H1 (cell line): Measurements from ENCODE around the gene MYH7. TPM values are rescaled to one million over a fixed set of nuclear protein-coding genes. Genes with fewer than 3 reads are reported as not detected.

Experiments
- CTCF ChIA-PET: fragments of 300-600 bp; sonication (Branson Sonifier 250); formaldehyde crosslinking; loops from one replicate; lab custom pipeline; 2021; ENCODE audit not compliant: partially characterized antibody; lab: Charles Lee
- POLR2A ChIA-PET: fragments of 300-600 bp; sonication (Branson Sonifier 250); formaldehyde crosslinking; loops from one replicate; lab custom pipeline; 2021; ENCODE audit warnings: inconsistent platforms; ENCODE audit not compliant: partially characterized antibody; lab: Charles Lee
- DNase-seq, 2 experiments: peaks; one replicate each; pipeline versions ENCODE4 v3.0.0 to v3.0.0-alpha.2; 2010 to 2022; ENCODE audit warnings: low spot score in 2 of 2, low read depth in 1 of 2, mixed read lengths in 1 of 2
- FAIRE-seq: peaks from 2 replicates; lab custom pipeline; 2011; peaks lifted over from hg19 to GRCh38; lab: Jason Lieb, UNC
- H2AFZ ChIP-seq: 2 replicates; pipeline ENCODE4 v1.8.1; 2012; ENCODE audit warnings: low read length, inconsistent platforms
- H2AK5ac ChIP-seq: 2 replicates; pipeline ENCODE4 v1.6.1; 2013; ENCODE audit warnings: low read depth, low read length
- H2BK120ac ChIP-seq: replicated peaks from 2 replicates; pipeline ENCODE3; 2013; ENCODE audit warnings: low read depth, low read length, inconsistent platforms
- H2BK12ac ChIP-seq: 2 replicates; pipeline ENCODE4 v1.6.1; 2013; ENCODE audit warnings: low read depth, low read length
- H2BK15ac ChIP-seq: 2 replicates; pipeline ENCODE4 v1.6.1; 2013; ENCODE audit warnings: low read length
- H2BK20ac ChIP-seq: 2 replicates; pipeline ENCODE4 v1.6.1; 2013; ENCODE audit warnings: low read length
- H2BK5ac ChIP-seq: 2 replicates; pipeline ENCODE4 v1.6.1; 2013; ENCODE audit warnings: low read depth, low read length
- H3K14ac ChIP-seq: 2 replicates; pipeline ENCODE4 v1.6.1; 2013; ENCODE audit warnings: inconsistent platforms; ENCODE audit not compliant: insufficient read length
- H3K18ac ChIP-seq: 2 replicates; pipeline ENCODE4 v1.6.1; 2013; ENCODE audit warnings: low read length; ENCODE audit errors: extremely low read depth
- H3K23ac ChIP-seq: 2 replicates; pipeline ENCODE4 v1.6.1; 2013; ENCODE audit warnings: inconsistent platforms; ENCODE audit not compliant: insufficient read length
- H3K23me2 ChIP-seq: 2 replicates; pipeline ENCODE4 v1.6.1; 2013; ENCODE audit warnings: low read depth, low read length
- H3K27ac ChIP-seq: 2 replicates; pipeline ENCODE4 v1.6.1; 2011; ENCODE audit warnings: low read depth, low read length, inconsistent platforms
- H3K27me3 ChIP-seq, 4 experiments: replicated peaks in 1 of 4; 1 replicate in 1 of 4; 2 replicates in 3 of 4; pipeline versions ENCODE4 v1.6.1 to v1.8.1; 2011 to 2013; ENCODE audit warnings: low read length in 3 of 4, mild to moderate bottlenecking in 3 of 4, inconsistent platforms in 2 of 4, mixed read lengths in 2 of 4, moderate library complexity in 1 of 4; ENCODE audit not compliant: control insufficient read depth in 3 of 4, insufficient read depth in 3 of 4; ENCODE audit errors: extremely low read depth in 1 of 4
- H3K36me3 ChIP-seq, 4 experiments: 2 replicates each; pipeline versions ENCODE4 v1.6.1 to v1.8.1; 2011 to 2013; ENCODE audit warnings: mild to moderate bottlenecking in 4 of 4, low read length in 3 of 4, moderate library complexity in 2 of 4, control low read depth in 1 of 4, inconsistent platforms in 1 of 4; ENCODE audit not compliant: insufficient read depth in 4 of 4, control insufficient read depth in 2 of 4
- H3K4ac ChIP-seq: replicated peaks from 2 replicates; pipeline ENCODE3; 2013; ENCODE audit warnings: low read length, low read depth, mixed read lengths, inconsistent platforms; ENCODE audit not compliant: insufficient read length
- H3K4me1 ChIP-seq, 4 experiments: replicated peaks in 1 of 4; 1 replicate in 1 of 4; 2 replicates in 3 of 4; pipeline versions ENCODE4 v1.6.1 to v1.8.1; 2011 to 2013; ENCODE audit warnings: low read length in 3 of 4, inconsistent platforms in 2 of 4, mixed read lengths in 1 of 4; ENCODE audit not compliant: insufficient read depth in 4 of 4, control insufficient read depth in 3 of 4
- H3K4me2 ChIP-seq, 2 experiments: 2 replicates each; pipeline versions ENCODE4 v1.6.1 to v1.8.1; 2011 to 2013; ENCODE audit warnings: low read depth in 2 of 2, low read length in 2 of 2, control low read depth in 1 of 2, inconsistent platforms in 1 of 2, mild to moderate bottlenecking in 1 of 2; ENCODE audit not compliant: insufficient read depth in 1 of 2
- H3K4me3 ChIP-seq, 4 experiments: fragments of 200-600, 300-600 bp in 1 of 4; sonication (generic), shearing (Covaris generic), sonication (Bioruptor Twin) in 1 of 4; 2 replicates each; pipeline versions ENCODE4 v1.5.1 to v1.8.1; 2011 to 2016; ENCODE audit warnings: low read length in 4 of 4, low read depth in 3 of 4, control low read depth in 2 of 4, inconsistent platforms in 2 of 4, mild to moderate bottlenecking in 2 of 4, mixed read lengths in 1 of 4, moderate library complexity in 1 of 4; ENCODE audit not compliant: insufficient read depth in 2 of 4; ENCODE audit errors: extremely low read depth in 1 of 4
- H3K56ac ChIP-seq: replicated peaks from 2 replicates; pipeline ENCODE3; 2013; ENCODE audit warnings: low read depth, mild to moderate bottlenecking, mixed read lengths, low read length, inconsistent platforms; ENCODE audit not compliant: insufficient read length
- H3K79me1 ChIP-seq: 2 replicates; pipeline ENCODE4 v1.6.1; 2013; ENCODE audit warnings: low read depth, low read length, control low read depth
- H3K79me2 ChIP-seq, 2 experiments: 2 replicates each; pipeline versions ENCODE4 v1.6.1 to v1.8.1; 2012 to 2013; ENCODE audit warnings: low read length in 2 of 2, mild to moderate bottlenecking in 2 of 2, inconsistent platforms in 1 of 2; ENCODE audit not compliant: insufficient read depth in 2 of 2, control insufficient read depth in 1 of 2
- H3K9ac ChIP-seq, 4 experiments: replicated peaks in 1 of 4; 1 replicate in 1 of 4; 2 replicates in 3 of 4; pipeline versions ENCODE4 v1.6.1 to v1.8.1; 2011 to 2013; ENCODE audit warnings: low read depth in 3 of 4, low read length in 3 of 4, control low read depth in 2 of 4, mild to moderate bottlenecking in 2 of 4, moderate library complexity in 2 of 4, inconsistent platforms in 1 of 4; ENCODE audit errors: extremely low read depth in 1 of 4
- H3K9me3 ChIP-seq, 2 experiments: 2 replicates each; pipeline versions ENCODE4 v1.6.1 to v1.8.1; 2012 to 2013; ENCODE audit warnings: mild to moderate bottlenecking in 2 of 2, moderate library complexity in 2 of 2, control low read depth in 1 of 2, inconsistent platforms in 1 of 2, low read depth in 1 of 2, low read length in 1 of 2, mixed read lengths in 1 of 2; ENCODE audit not compliant: insufficient read depth in 2 of 2
- H4K20me1 ChIP-seq, 2 experiments: replicated peaks in 1 of 2; 2 replicates each; pipeline versions ENCODE3 to v1.8.1; 2011 to 2013; ENCODE audit warnings: inconsistent platforms in 2 of 2, low read length in 2 of 2, mild to moderate bottlenecking in 1 of 2; ENCODE audit not compliant: insufficient read depth in 2 of 2, control insufficient read depth in 1 of 2
- H4K5ac ChIP-seq: 2 replicates; pipeline ENCODE4 v1.6.1; 2013; ENCODE audit warnings: low read length, low read depth, mixed read lengths, inconsistent platforms; ENCODE audit not compliant: insufficient read length
- H4K8ac ChIP-seq: 2 replicates; pipeline ENCODE4 v1.8.0; 2013; ENCODE audit warnings: mild to moderate bottlenecking, moderate library complexity, low read length, inconsistent platforms; ENCODE audit not compliant: insufficient read depth; ENCODE audit errors: extremely low read depth
- H4K91ac ChIP-seq: replicated peaks from 2 replicates; pipeline ENCODE3; 2013; ENCODE audit warnings: low read length, mixed read lengths, inconsistent platforms; ENCODE audit not compliant: insufficient read length
- EP300 ChIP-seq, 2 experiments: IDR thresholded peaks; 1 replicate in 1 of 2; 2 replicates in 1 of 2; pipeline ENCODE4 v1.6.1; 2011 to 2012; ENCODE audit warnings: low read depth in 2 of 2, low read length in 2 of 2, mild to moderate bottlenecking in 2 of 2, borderline replicate concordance in 1 of 2, inconsistent platforms in 1 of 2, moderate library complexity in 1 of 2
- HDAC2 ChIP-seq, 2 experiments: fragments of 300-600 bp in 1 of 2; sonication (generic) in 1 of 2; IDR thresholded peaks; 2 replicates each; pipeline ENCODE4 v1.6.1; 2011 to 2012; ENCODE audit warnings: low read depth in 2 of 2, low read length in 2 of 2, mild to moderate bottlenecking in 2 of 2, moderate library complexity in 2 of 2, borderline replicate concordance in 1 of 2, inconsistent platforms in 1 of 2
- WGBS, 2 experiments: shearing (Covaris generic) in 1 of 2; methylation state at CpG; one replicate each; pipeline versions ENCODE4 v1.1.6 to v1.1.7; 2013 to 2015; ENCODE audit warnings: low lambda C conversion rate in 2 of 2, mixed read lengths in 2 of 2, inconsistent platforms in 1 of 2, low coverage in 1 of 2, missing lambda C conversion rate in 1 of 2; ENCODE audit not compliant: insufficient replicate concordance in 2 of 2, insufficient coverage in 1 of 2, insufficient read length in 1 of 2; ENCODE audit errors: extremely low coverage in 1 of 2, missing lambda C conversion rate in 1 of 2; 5-methylcytosine and 5-hydroxymethylcytosine counted together
- polyA plus RNA-seq, 7 experiments: library from polyadenylated mRNA; depleted of rRNA in 3 of 7; stranded (reverse) in 5 of 7; unstranded in 2 of 7; fragments of >200 nt in 5 of 7; fragments of 200-250 nt in 2 of 7; gene quantifications; 1 replicate in 5 of 7; 2 replicates in 1 of 7; 4 replicates in 1 of 7; pipeline versions ENCODE4 v1.2.1 to v1.2.3, GENCODE V29; 2011 to 2013; ENCODE audit warnings: missing spikeins in 2 of 7, mixed read lengths in 2 of 7
- total RNA-seq: library from RNA; stranded (reverse); fragmentation: NEBNext Ultra II Directional; extraction: Animal tissue kit (Norgen Biotek cat#: 25700); gene quantifications from 2 replicates; pipeline ENCODE4 v1.2.1, GENCODE V29; 2021

The MYH7 gene
- total and polyA plus RNA-seq, 2 of the 8 experiments (the other 6 are each of a cell fraction or from before 2014, with no cell fraction given), result not detected

DNA sequence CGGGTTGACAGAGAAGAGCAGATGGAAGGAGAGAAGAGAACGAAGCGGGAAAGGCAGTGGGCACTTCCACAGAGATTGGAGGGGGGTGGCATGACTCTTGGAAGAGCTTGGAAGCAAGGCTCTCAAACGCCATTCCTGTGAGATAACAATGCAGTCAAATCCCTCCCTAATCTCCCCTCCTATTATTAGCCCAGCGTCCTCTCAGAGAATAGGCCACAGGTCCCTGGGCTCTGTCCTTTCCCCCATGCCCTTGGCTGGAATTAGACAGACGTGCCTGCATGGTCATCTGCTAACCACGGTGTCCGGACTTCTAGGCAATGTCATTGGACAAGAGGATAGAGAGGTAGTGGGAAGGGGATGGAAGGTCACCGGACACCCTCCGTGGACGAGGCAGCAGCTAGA lies 8.0 kb upstream of the MYH7 start:
- WGBS, 2 experiments, result 88% methylated on average over 11 of the region's 11 CpGs; no CpG with 5 or more reads in 1 of the 2 experiments
- H4K20me1 ChIP-seq, result no peaks in the 10 kb centered on the region
- no peak overlapping the region for H2BK120ac ChIP-seq
- no peak overlapping the region for H2BK20ac ChIP-seq
- no peak overlapping the region for H3K23ac ChIP-seq
- ChIA-PET CTCF (interaction anchor here (1.1 to 4.2 kb wide), 9 partner anchors 10 to 98 kb away, joined by 3 to 26 read pairs (median 5); partner anchors contain the start of gene CMTM5), POLR2A (interaction anchor here (1.6 to 1.9 kb wide), 2 partner anchors 13 to 77 kb away, joined by 3 to 5 read pairs; no protein-coding TSS in a partner anchor)
- no peaks in the 10 kb centered on the region for H3K79me1 ChIP-seq
- H3K4me1 ChIP-seq, result peaks cover 0 to 14% (median 10%) of the 10 kb centered on the region in 4 experiments; a peak in 6 of 7 replicates
- H2BK5ac ChIP-seq, result no peak overlapping the region
- H3K4me3 ChIP-seq, result no peak overlapping the region; a peak in 2 of 8 replicates
- H3K9me3 ChIP-seq, result no peaks in the 10 kb centered on the region
- H3K9ac ChIP-seq, result no peak overlapping the region
- no peaks in the 10 kb centered on the region; the same call in none of the 2 replicates for H3K23me2 ChIP-seq
- H3K4me2 ChIP-seq, result peak overlapping the region in 1 of 2 experiments; percentile 20; a peak in 1 of 4 replicates
- no peak overlapping the region for H4K5ac ChIP-seq
- H4K91ac ChIP-seq, result no peak overlapping the region
- H3K27ac ChIP-seq, result no peak overlapping the region
- no peak overlapping the region for H3K4ac ChIP-seq
- H4K8ac ChIP-seq, result no peak overlapping the region
- H2BK12ac ChIP-seq, result no peak overlapping the region
- H2BK15ac ChIP-seq, result peak overlapping the region; percentile 65; the same call in 1 of the 2 replicates
- no peak overlapping the region for H3K14ac ChIP-seq
- H3K36me3 ChIP-seq, result no peaks in the 10 kb centered on the region
- no peak for DNase-seq
- H3K56ac ChIP-seq, result no peak overlapping the region
- peaks cover 0 to 4% (median 1%) of the 10 kb centered on the region in 4 experiments; a peak in 3 of 7 replicates for H3K27me3 ChIP-seq
- no peak for TF ChIP-seq HDAC2 (IDR thresholded peaks at IDR 0.05; ENCODE audit: borderline replicate concordance in 1 of 2, low read depth in 2 of 2, low read length in 2 of 2)
- TF ChIP-seq EP300 (IDR thresholded peaks at IDR 0.05; ENCODE audit: borderline replicate concordance in 1 of 2, low read depth in 2 of 2, low read length in 2 of 2), result peak in 1 of 2 experiments; percentile 91; a peak in 1 of 3 replicates
- TF ChIP-seq, all 59 proteins: peak for 1
- Histone ChIP-seq H2AFZ (no peak overlapping the region), H3K79me2 (no peaks in the 10 kb centered on the region), H2AK5ac (no peak overlapping the region), H3K18ac (no peak overlapping the region; the same call in 1 of the 2 replicates)
- no peak for FAIRE-seq
